Activated T-cell treated with anti-CD3 and anti-CD28 coated beads for 24 hours (primary cell): Measurements from ENCODE around the gene SLC12A5.
"Not testable (repeated sequence)": the region's sequence is repeated elsewhere in the genome, so short reads cannot be mapped to it uniquely, and the experiment has no call there.

Source experiments
- DNase-seq: peaks from one replicate; pipeline ENCODE4 v3.0.0-alpha.2; 2020; ENCODE audit warnings: low read depth

The SLC12A5 gene

GRCh38 chr20:46083101-46083500, 54.1 kb downstream of the SLC12A5 start:
- no peak for DNase-seq

GRCh38 chr20:46083531-46084061, 54.6 kb downstream of the SLC12A5 start:
- no peak for DNase-seq

GRCh38 chr20:46084805-46085178, 55.8 kb downstream of the SLC12A5 start:
- no peak for DNase-seq

GRCh38 chr20:46085179-46085851, 56.3 kb downstream of the SLC12A5 start:
- no peak for DNase-seq

GRCh38 chr20:46087161-46087560, 58.1 kb downstream of the SLC12A5 start:
- DNase-seq = no peak

- no peak for DNase-seq
Measured at GRCh38 chr20:46088409-46089166, 59.6 kb downstream of the SLC12A5 start.

GRCh38 chr20:46089167-46089416, 60.1 kb downstream of the SLC12A5 start:
- no peak for DNase-seq

- DNase-seq = peak; percentile 94
Measured at GRCh38 chr20:46089417-46090388, 60.7 kb downstream of the SLC12A5 start, which contains the start of gene NCOA5. Gene NCOA5, minus strand, starts transcription at chr20:46089962. Its CDS starts 10,538 bp downstream, at chr20:46079424.

- not testable (repeated sequence) for DNase-seq
Measured at GRCh38 chr20:46091622-46092535, 62.9 kb downstream of the SLC12A5 start.

- no peak for DNase-seq
Measured at GRCh38 chr20:46093531-46093930, 64.5 kb downstream of the SLC12A5 start.

GRCh38 chr20:46099491-46100287, 70.7 kb downstream of the SLC12A5 start:
- no peak for DNase-seq

- DNase-seq = not testable (repeated sequence)
Measured at GRCh38 chr20:46100444-46100843, 71.4 kb downstream of the SLC12A5 start.

- DNase-seq = no peak
Measured at GRCh38 chr20:46100988-46101387, 72.0 kb downstream of the SLC12A5 start.

- DNase-seq = no peak
Measured at GRCh38 chr20:46101957-46102356, 72.9 kb downstream of the SLC12A5 start.

- DNase-seq = no peak
Measured at GRCh38 chr20:46102940-46103339, 73.9 kb downstream of the SLC12A5 start.

GRCh38 chr20:46104262-46104661, 75.2 kb downstream of the SLC12A5 start:
- no peak for DNase-seq

- no peak for DNase-seq
Measured at GRCh38 chr20:46107061-46107460, 78.0 kb downstream of the SLC12A5 start.

GRCh38 chr20:46108435-46108841, 79.4 kb downstream of the SLC12A5 start:
- no peak for DNase-seq

GRCh38 chr20:46108976-46109375, 80.0 kb downstream of the SLC12A5 start:
- no peak for DNase-seq
